GM23248 (cell line): ENCODE measurements around the gene DSTN.

Experiments
- EZH2 ChIP-seq: fragments of 200-600 bp; sonication (generic); IDR thresholded peaks from 2 replicates; pipeline ENCODE4 v1.6.1; 2018; ENCODE audit warnings: antibody characterized with exemption, mild to moderate bottlenecking; ENCODE audit not compliant: insufficient read depth, poor library complexity, severe bottlenecking
- EZH2phosphoT487 ChIP-seq: fragments of 200-600 bp; sonication (generic); IDR thresholded peaks from 2 replicates; pipeline ENCODE4 v1.6.1; 2018; ENCODE audit warnings: antibody characterized with exemption, moderate library complexity, mild to moderate bottlenecking, low read depth; ENCODE audit not compliant: insufficient read depth

DNA sequence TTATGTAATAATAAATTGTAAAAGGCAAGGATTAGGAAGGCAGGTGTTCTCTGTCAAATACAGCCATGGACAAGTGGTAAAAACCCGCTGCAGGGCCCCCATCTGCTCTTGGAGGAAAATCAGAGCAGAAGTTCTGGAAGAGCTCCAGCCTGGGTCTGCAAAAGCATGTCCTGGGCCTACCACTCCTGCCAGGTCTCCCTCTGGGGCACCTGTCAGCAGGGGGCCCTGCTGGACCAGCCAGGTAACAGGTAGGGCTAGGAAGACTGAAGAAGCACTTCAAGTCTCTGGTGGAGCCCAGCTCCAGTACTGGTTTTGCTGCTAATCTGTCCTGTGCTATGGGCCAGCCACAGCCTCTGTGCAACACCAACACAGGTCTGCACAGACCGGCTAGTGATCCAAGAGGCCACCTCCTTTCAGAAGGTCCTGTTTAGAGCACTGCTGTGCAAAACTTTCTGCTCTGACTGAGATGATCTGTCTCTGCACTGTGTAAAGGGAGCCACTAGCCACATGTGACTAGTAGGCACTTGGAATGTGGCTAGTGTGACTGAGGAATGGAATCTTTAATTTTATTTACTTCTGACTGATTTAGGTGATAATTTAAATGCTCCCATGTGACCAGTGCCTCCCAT lies 82.0 kb downstream of the DSTN start:
- TF ChIP-seq EZH2phosphoT487: no peak
- no peak for TF ChIP-seq EZH2
